Loucy (cell line): ENCODE data around the gene TMEM39A.

Source experiments
- EZH2phosphoT487 ChIP-seq: fragments of 200-600 bp; IDR thresholded peaks from 2 replicates; pipeline ENCODE4 v1.6.1; 2018; ENCODE audit warnings: antibody characterized with exemption, mild to moderate bottlenecking, moderate library complexity, borderline replicate concordance
- TF ChIP-seq, protein P1 (sequence below): fragments of 200-600 bp; sonication (generic); conservative IDR thresholded peaks from 2 replicates; pipeline ENCODE4 v1.5.1; 2014; ENCODE audit warnings: mild to moderate bottlenecking, antibody characterized with exemption, low read length

DNA sequence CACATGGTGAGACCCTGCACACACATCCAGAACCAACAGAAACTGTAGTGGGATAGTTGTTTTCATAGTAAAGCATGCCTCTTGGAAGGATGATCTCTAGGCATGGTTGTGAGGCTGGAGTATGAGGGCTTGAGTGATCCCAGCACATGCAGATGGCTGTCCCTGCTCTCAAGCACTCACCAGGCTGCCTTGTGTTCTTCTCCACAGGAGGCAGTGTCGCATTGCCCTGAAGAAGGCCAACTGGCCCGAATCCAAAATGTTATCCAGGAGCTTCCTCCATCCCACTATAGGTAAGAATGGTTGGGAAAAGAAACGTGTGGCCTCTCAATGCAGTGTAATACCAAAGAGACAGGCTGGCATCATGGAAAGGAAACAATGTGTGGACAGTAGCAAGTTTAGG lies 82.7 kb downstream of the TMEM39A start:
- TF ChIP-seq, protein P1, sequence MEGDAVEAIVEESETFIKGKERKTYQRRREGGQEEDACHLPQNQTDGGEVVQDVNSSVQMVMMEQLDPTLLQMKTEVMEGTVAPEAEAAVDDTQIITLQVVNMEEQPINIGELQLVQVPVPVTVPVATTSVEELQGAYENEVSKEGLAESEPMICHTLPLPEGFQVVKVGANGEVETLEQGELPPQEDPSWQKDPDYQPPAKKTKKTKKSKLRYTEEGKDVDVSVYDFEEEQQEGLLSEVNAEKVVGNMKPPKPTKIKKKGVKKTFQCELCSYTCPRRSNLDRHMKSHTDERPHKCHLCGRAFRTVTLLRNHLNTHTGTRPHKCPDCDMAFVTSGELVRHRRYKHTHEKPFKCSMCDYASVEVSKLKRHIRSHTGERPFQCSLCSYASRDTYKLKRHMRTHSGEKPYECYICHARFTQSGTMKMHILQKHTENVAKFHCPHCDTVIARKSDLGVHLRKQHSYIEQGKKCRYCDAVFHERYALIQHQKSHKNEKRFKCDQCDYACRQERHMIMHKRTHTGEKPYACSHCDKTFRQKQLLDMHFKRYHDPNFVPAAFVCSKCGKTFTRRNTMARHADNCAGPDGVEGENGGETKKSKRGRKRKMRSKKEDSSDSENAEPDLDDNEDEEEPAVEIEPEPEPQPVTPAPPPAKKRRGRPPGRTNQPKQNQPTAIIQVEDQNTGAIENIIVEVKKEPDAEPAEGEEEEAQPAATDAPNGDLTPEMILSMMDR = no peak
- TF ChIP-seq EZH2phosphoT487 = no peak
